GM23338 (cell line): ENCODE data around the gene TFB1M. TPM values are rescaled to one million over a fixed set of nuclear protein-coding genes. Genes with fewer than 3 reads are reported as not detected.

Source experiments
- ATAC-seq: fragments of 200-7000 bp; cut with Tn5 transposase; 3 replicates; pipeline ENCODE4 v1.9.1; 2020
- DNase-seq: peaks from one replicate; pipeline ENCODE4 v3.0.0-alpha.2; 2015; ENCODE audit warnings: low spot score
- H2AFZ ChIP-seq: fragments of 200-600 bp; sonication (generic); 2 replicates; pipeline ENCODE4 v1.8.0; 2016; ENCODE audit warnings: antibody characterized with exemption, mild to moderate bottlenecking, moderate library complexity
- H3F3A ChIP-seq: fragments of 200-600 bp; sonication (generic); replicated peaks from 2 replicates; pipeline ENCODE4 v1.8.0; 2017; ENCODE audit warnings: antibody characterized with exemption, mixed run types, low read depth
- H3K27ac ChIP-seq: fragments of 200-600 bp; sonication (generic); 2 replicates; pipeline ENCODE4 v1.6.1; 2016; ENCODE audit warnings: low read depth
- H3K27me3 ChIP-seq: fragments of 200-600 bp; sonication (generic); 2 replicates; pipeline ENCODE4 v1.8.0; 2016; ENCODE audit warnings: mild to moderate bottlenecking, mixed run types, moderate library complexity; ENCODE audit not compliant: insufficient read depth
- H3K36me3 ChIP-seq: fragments of 200-600 bp; sonication (generic); 2 replicates; pipeline ENCODE4 v1.8.0; 2016; ENCODE audit warnings: mild to moderate bottlenecking; ENCODE audit not compliant: insufficient read depth
- H3K4me1 ChIP-seq: fragments of 200-600 bp; sonication (generic); 2 replicates; pipeline ENCODE4 v1.8.0; 2016; ENCODE audit warnings: mild to moderate bottlenecking, moderate library complexity; ENCODE audit not compliant: insufficient read depth
- H3K4me2 ChIP-seq: fragments of 200-600 bp; sonication (generic); 2 replicates; pipeline ENCODE4 v1.7.1; 2017; ENCODE audit warnings: mixed run types
- H3K4me3 ChIP-seq: fragments of 200-600 bp; sonication (generic); 2 replicates; pipeline ENCODE4 v1.6.1; 2016; ENCODE audit warnings: mixed run types
- H3K79me2 ChIP-seq: fragments of 200-600 bp; sonication (generic); replicated peaks from 2 replicates; pipeline ENCODE4 v1.8.0; 2017; ENCODE audit warnings: mild to moderate bottlenecking; ENCODE audit not compliant: insufficient read depth
- H3K9me2 ChIP-seq: fragments of 200-600 bp; sonication (generic); 2 replicates; pipeline ENCODE4 v1.8.0; 2017; ENCODE audit not compliant: insufficient read depth
- H4K20me1 ChIP-seq: fragments of 200-600 bp; sonication (generic); replicated peaks from 2 replicates; pipeline ENCODE4 v1.8.0; 2017; ENCODE audit warnings: mild to moderate bottlenecking; ENCODE audit not compliant: insufficient read depth
- H3K27ac Mint-ChIP-seq: 2 replicates; pipeline ENCODE4 v1.8.0; 2020; ENCODE audit warnings: inconsistent platforms, mild to moderate bottlenecking, moderate library complexity, mixed read lengths
- H3K27me3 Mint-ChIP-seq: 3 replicates; pipeline ENCODE4 v1.8.0; 2022; ENCODE audit warnings: low read depth, mild to moderate bottlenecking, moderate library complexity, mixed read lengths, inconsistent platforms; ENCODE audit not compliant: insufficient read depth, poor library complexity
- H3K36me3 Mint-ChIP-seq: 3 replicates; pipeline ENCODE4 v1.8.0; 2021; ENCODE audit warnings: low read depth, mild to moderate bottlenecking, inconsistent platforms, moderate library complexity, mixed read lengths
- H3K4me1 Mint-ChIP-seq: 3 replicates; pipeline ENCODE4 v1.8.0; 2020; ENCODE audit warnings: mild to moderate bottlenecking, inconsistent platforms, mixed read lengths
- H3K4me3 Mint-ChIP-seq: 3 replicates; pipeline ENCODE4 v1.8.0; 2021; ENCODE audit warnings: moderate library complexity, mild to moderate bottlenecking, inconsistent platforms, mixed read lengths
- H3K9me3 Mint-ChIP-seq: 3 replicates; pipeline ENCODE4 v1.8.0; 2020; ENCODE audit warnings: moderate library complexity, mild to moderate bottlenecking, inconsistent platforms, mixed read lengths
- CREB1 ChIP-seq: fragments of 250-450 bp; sonication (Bioruptor Pico); IDR thresholded peaks from 2 replicates; pipeline ENCODE4 v1.5.0; 2020; ENCODE audit warnings: low read depth, mild to moderate bottlenecking, moderate library complexity
- EZH2 ChIP-seq: fragments of 200-600 bp; sonication (generic); IDR thresholded peaks from one replicate; pipeline ENCODE4 v1.8.0; 2017; ENCODE audit warnings: antibody characterized with exemption, mild to moderate bottlenecking, low read depth; ENCODE audit not compliant: unreplicated experiment
- EZH2phosphoT487 ChIP-seq: fragments of 200-600 bp; sonication (generic); IDR thresholded peaks from one replicate; pipeline ENCODE4 v1.8.1; 2018; ENCODE audit warnings: antibody characterized with exemption; ENCODE audit not compliant: unreplicated experiment
- JUNB ChIP-seq: IDR thresholded peaks from one replicate; pipeline ENCODE4 v1.6.1; 2016; ENCODE audit warnings: antibody characterized with exemption; ENCODE audit not compliant: unreplicated experiment
- NANOG ChIP-seq: IDR thresholded peaks from 2 replicates; pipeline ENCODE4 v1.6.1; 2016; ENCODE audit warnings: antibody characterized with exemption, borderline replicate concordance
- POLR2AphosphoS5 ChIP-seq: IDR thresholded peaks from 2 replicates; pipeline ENCODE4 v1.6.1; 2016; ENCODE audit warnings: antibody characterized with exemption, low read depth
- STAT1 ChIP-seq: IDR thresholded peaks from one replicate; pipeline ENCODE4 v1.6.1; 2016; ENCODE audit warnings: antibody characterized with exemption; ENCODE audit not compliant: unreplicated experiment
- ZNF114 ChIP-seq: fragments of 250-450 bp; sonication (Bioruptor Pico); IDR thresholded peaks from 2 replicates; pipeline ENCODE4 v1.5.0; 2020; ENCODE audit warnings: mild to moderate bottlenecking, moderate library complexity
- ZNF331 ChIP-seq: fragments of 250-450 bp; sonication (Bioruptor Pico); IDR thresholded peaks from 2 replicates; pipeline ENCODE4 v1.5.0; 2020; ENCODE audit warnings: low read depth, mild to moderate bottlenecking, moderate library complexity
- polyA plus RNA-seq: library from polyadenylated mRNA; unstranded; fragments of >200 nt; fragmentation: Nextera tagmentation; extraction: Ambion mirVana; gene quantifications from 2 replicates; pipeline ENCODE4 v1.2.1, GENCODE V29; 2016
- total RNA-seq: library from RNA; depleted of rRNA; stranded (reverse); fragments of >200 nt; shearing (Covaris generic); gene quantifications from 2 replicates; pipeline ENCODE4 v1.2.3, GENCODE V29; 2014
- TF ChIP-seq, protein P1 (sequence below): fragments of 250-450 bp; sonication (Bioruptor Pico); IDR thresholded peaks from 2 replicates; pipeline ENCODE4 v1.5.0; 2020; ENCODE audit warnings: mild to moderate bottlenecking, moderate library complexity
- TF ChIP-seq, protein P2 (sequence below), 2 experiments: fragments of 200-600 bp in 1 of 2; sonication (generic) in 1 of 2; conservative IDR thresholded peaks; 2 replicates each; pipeline versions ENCODE4 v1.5.1 to v1.6.1; 2016 to 2017; ENCODE audit warnings: antibody characterized with exemption in 2 of 2, low read depth in 2 of 2, mild to moderate bottlenecking in 2 of 2, moderate library complexity in 1 of 2

TFB1M gene
- total and polyA plus RNA-seq, 2 experiments from 2014 or later, result 51.1 to 66.9 TPM

DNA sequence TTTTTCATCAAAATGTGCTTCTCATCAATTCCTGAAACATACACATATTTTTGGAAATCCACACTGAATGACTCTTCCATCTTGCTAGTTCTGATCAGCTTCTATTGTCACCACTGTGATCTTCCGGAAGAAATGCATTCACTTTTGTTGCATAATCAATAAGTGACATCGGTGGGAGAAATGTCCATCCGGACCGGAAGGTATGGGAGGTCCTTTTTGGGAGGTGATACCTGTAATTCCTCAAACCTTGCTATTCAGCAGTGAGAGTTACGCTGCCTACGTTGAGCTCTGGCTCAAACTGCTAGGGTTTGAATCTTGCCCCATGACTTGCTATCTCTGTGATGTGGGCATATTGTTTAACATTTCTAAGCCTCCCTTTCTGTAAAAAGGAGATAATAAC, 16.6 kb upstream of the TFB1M start (continued):
- TF ChIP-seq NANOG, result no peak
- no peak for TF ChIP-seq CREB1 (CRISPR knock-in tag)
- no peak for TF ChIP-seq JUNB
- TF ChIP-seq, protein P1, sequence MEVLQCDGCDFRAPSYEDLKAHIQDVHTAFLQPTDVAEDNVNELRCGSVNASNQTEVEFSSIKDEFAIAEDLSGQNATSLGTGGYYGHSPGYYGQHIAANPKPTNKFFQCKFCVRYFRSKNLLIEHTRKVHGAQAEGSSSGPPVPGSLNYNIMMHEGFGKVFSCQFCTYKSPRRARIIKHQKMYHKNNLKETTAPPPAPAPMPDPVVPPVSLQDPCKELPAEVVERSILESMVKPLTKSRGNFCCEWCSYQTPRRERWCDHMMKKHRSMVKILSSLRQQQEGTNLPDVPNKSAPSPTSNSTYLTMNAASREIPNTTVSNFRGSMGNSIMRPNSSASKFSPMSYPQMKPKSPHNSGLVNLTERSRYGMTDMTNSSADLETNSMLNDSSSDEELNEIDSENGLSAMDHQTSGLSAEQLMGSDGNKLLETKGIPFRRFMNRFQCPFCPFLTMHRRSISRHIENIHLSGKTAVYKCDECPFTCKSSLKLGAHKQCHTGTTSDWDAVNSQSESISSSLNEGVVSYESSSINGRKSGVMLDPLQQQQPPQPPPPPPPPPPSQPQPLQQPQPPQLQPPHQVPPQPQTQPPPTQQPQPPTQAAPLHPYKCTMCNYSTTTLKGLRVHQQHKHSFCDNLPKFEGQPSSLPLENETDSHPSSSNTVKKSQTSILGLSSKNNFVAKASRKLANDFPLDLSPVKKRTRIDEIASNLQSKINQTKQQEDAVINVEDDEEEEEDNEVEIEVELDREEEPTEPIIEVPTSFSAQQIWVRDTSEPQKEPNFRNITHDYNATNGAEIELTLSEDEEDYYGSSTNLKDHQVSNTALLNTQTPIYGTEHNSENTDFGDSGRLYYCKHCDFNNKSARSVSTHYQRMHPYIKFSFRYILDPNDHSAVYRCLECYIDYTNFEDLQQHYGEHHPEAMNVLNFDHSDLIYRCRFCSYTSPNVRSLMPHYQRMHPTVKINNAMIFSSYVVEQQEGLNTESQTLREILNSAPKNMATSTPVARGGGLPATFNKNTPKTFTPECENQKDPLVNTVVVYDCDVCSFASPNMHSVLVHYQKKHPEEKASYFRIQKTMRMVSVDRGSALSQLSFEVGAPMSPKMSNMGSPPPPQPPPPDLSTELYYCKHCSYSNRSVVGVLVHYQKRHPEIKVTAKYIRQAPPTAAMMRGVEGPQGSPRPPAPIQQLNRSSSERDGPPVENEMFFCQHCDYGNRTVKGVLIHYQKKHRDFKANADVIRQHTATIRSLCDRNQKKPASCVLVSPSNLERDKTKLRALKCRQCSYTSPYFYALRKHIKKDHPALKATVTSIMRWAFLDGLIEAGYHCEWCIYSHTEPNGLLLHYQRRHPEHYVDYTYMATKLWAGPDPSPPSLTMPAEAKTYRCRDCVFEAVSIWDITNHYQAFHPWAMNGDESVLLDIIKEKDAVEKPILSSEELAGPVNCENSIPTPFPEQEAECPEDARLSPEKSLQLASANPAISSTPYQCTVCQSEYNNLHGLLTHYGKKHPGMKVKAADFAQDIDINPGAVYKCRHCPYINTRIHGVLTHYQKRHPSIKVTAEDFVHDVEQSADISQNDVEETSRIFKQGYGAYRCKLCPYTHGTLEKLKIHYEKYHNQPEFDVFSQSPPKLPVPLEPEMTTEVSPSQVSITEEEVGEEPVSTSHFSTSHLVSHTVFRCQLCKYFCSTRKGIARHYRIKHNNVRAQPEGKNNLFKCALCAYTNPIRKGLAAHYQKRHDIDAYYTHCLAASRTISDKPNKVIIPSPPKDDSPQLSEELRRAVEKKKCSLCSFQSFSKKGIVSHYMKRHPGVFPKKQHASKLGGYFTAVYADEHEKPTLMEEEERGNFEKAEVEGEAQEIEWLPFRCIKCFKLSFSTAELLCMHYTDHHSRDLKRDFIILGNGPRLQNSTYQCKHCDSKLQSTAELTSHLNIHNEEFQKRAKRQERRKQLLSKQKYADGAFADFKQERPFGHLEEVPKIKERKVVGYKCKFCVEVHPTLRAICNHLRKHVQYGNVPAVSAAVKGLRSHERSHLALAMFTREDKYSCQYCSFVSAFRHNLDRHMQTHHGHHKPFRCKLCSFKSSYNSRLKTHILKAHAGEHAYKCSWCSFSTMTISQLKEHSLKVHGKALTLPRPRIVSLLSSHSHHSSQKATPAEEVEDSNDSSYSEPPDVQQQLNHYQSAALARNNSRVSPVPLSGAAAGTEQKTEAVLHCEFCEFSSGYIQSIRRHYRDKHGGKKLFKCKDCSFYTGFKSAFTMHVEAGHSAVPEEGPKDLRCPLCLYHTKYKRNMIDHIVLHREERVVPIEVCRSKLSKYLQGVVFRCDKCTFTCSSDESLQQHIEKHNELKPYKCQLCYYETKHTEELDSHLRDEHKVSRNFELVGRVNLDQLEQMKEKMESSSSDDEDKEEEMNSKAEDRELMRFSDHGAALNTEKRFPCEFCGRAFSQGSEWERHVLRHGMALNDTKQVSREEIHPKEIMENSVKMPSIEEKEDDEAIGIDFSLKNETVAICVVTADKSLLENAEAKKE (CRISPR knock-in tag), result no peak

DNA sequence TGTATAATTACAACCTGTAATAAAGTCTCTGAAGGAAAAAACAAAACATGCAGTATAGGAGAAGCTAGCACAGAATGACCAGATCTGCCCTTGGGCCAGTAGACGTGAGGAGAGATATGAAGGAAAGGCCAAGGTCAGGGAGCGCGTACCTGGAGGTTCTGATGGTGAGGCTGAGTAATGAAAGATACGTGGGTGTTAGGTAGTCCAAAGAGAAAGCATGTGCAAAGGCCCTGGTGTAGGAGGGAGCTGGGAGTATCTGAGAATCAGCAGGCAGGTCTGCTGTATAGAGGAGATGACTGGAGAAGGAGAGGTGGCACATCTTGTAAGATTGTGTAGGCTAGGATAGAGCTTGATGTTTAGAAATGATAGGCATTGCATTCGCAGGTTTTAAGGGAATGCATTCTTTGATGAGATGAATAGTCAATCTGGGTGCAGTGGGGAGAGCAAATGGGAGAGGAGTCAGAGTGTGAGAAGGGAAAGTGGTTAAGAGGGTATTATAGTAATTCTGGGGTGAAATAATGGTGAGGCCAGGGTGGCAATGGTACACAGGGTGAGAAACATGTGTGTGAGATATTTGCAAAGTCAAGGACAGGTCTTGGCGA, 15.9 kb upstream of the TFB1M start:
- Histone ChIP-seq H3K4me2 (no peak overlapping the region), H3F3A (no peaks in the 10 kb centered on the region), H3K4me1 (peaks cover 6% of the 10 kb centered on the region; the same call in 1 of the 2 replicates), H3K79me2 (no peaks in the 10 kb centered on the region), H4K20me1 (no peaks in the 10 kb centered on the region), H3K4me3 (no peak overlapping the region), H3K27me3 (no peaks in the 10 kb centered on the region), H3K36me3 (no peaks in the 10 kb centered on the region), H3K9me2 (no peaks in the 10 kb centered on the region), H2AFZ (no peak overlapping the region), H3K27ac (no peak overlapping the region)
- Mint-ChIP-seq H3K9me3 (peaks cover 4% of the 10 kb centered on the region; the same call in 1 of the 3 replicates), H3K27ac (no peak overlapping the region), H3K4me1 (peaks cover 13% of the 10 kb centered on the region), H3K36me3 (no peaks in the 10 kb centered on the region), H3K27me3 (no peaks in the 10 kb centered on the region), H3K4me3 (no peak overlapping the region)
- ATAC-seq (no peak), DNase-seq (no peak)
- TF ChIP-seq EZH2, result no peak
- TF ChIP-seq ZNF114 (CRISPR knock-in tag), result no peak
- no peak for TF ChIP-seq STAT1
- no peak for TF ChIP-seq EZH2phosphoT487
- TF ChIP-seq NANOG, result no peak
- TF ChIP-seq, protein P2, sequence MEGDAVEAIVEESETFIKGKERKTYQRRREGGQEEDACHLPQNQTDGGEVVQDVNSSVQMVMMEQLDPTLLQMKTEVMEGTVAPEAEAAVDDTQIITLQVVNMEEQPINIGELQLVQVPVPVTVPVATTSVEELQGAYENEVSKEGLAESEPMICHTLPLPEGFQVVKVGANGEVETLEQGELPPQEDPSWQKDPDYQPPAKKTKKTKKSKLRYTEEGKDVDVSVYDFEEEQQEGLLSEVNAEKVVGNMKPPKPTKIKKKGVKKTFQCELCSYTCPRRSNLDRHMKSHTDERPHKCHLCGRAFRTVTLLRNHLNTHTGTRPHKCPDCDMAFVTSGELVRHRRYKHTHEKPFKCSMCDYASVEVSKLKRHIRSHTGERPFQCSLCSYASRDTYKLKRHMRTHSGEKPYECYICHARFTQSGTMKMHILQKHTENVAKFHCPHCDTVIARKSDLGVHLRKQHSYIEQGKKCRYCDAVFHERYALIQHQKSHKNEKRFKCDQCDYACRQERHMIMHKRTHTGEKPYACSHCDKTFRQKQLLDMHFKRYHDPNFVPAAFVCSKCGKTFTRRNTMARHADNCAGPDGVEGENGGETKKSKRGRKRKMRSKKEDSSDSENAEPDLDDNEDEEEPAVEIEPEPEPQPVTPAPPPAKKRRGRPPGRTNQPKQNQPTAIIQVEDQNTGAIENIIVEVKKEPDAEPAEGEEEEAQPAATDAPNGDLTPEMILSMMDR (conservative IDR thresholded peaks at IDR 0.05; ENCODE audit: low read depth in 2 of 2), result no peak
- no peak for TF ChIP-seq ZNF331 (CRISPR knock-in tag)
- TF ChIP-seq CREB1 (CRISPR knock-in tag), result no peak
- no peak for TF ChIP-seq POLR2AphosphoS5
